ENCODE results near the gene WIPI1. TPM values are rescaled to one million over a fixed set of nuclear protein-coding genes. Genes with fewer than 3 reads are reported as not detected.

Gene WIPI1
- total RNA-seq, 2 donors from 2014 or later: 77.1 to 79.1 TPM

- no peaks in the 10 kb centered on the region for H3K9me3 ChIP-seq
- intact Hi-C loops (cut with DNase I): no loop called here
- H3K27ac ChIP-seq: no peak overlapping the region
- H3K4me3 ChIP-seq: no peak overlapping the region
- peak overlapping the region in 1 of 2 donors; percentile 4 for H3K9ac ChIP-seq (ENCODE audit: low read depth in 2 of 2, low read length in 2 of 2)
- no peaks in the 10 kb centered on the region for H3K27me3 ChIP-seq
- H3K4me1 ChIP-seq: no peaks in the 10 kb centered on the region
- no peak for DNase-seq
- no peak for TF ChIP-seq CTCF (IDR thresholded peaks at IDR 0.05)
- no peaks in the 10 kb centered on the region for H3K36me3 ChIP-seq
These were observed 25.3 kb upstream of the WIPI1 start for GRCh38 chr17:68482576-68483041.

GRCh38 chr17:68480885-68481284 is 23.6 kb upstream of the WIPI1 start:
- DNase-seq: no peak
- H3K4me3 ChIP-seq: no peak overlapping the region
- no peaks in the 10 kb centered on the region for H3K9me3 ChIP-seq
- H3K36me3 ChIP-seq: no peaks in the 10 kb centered on the region
- no peak overlapping the region for H3K9ac ChIP-seq (ENCODE audit: low read depth in 2 of 2, low read length in 2 of 2)
- no peak for TF ChIP-seq CTCF (IDR thresholded peaks at IDR 0.05)
- H3K27me3 ChIP-seq: no peaks in the 10 kb centered on the region
- no peaks in the 10 kb centered on the region for H3K4me1 ChIP-seq
- intact Hi-C loops (cut with DNase I): no loop called here
- H3K27ac ChIP-seq: no peak overlapping the region

- Histone ChIP-seq H3K9ac (ENCODE audit: low read depth in 2 of 2, low read length in 2 of 2) (no peak overlapping the region), H3K27me3 (no peaks in the 10 kb centered on the region), H3K9me3 (no peaks in the 10 kb centered on the region), H3K4me3 (no peak overlapping the region), H3K27ac (no peak overlapping the region), H3K4me1 (no peaks in the 10 kb centered on the region), H3K36me3 (no peaks in the 10 kb centered on the region)
- no peak for DNase-seq
- TF ChIP-seq CTCF (IDR thresholded peaks at IDR 0.05): no peak
- intact Hi-C loops (cut with DNase I): no loop called here
These were observed 13.7 kb upstream of the WIPI1 start for GRCh38 chr17:68470961-68471360.

GRCh38 chr17:68468788-68469187 is 11.5 kb upstream of the WIPI1 start:
- Histone ChIP-seq H3K27ac (no peak overlapping the region), H3K36me3 (no peaks in the 10 kb centered on the region), H3K4me1 (no peaks in the 10 kb centered on the region), H3K9me3 (no peaks in the 10 kb centered on the region), H3K4me3 (no peak overlapping the region), H3K27me3 (no peaks in the 10 kb centered on the region), H3K9ac (ENCODE audit: low read depth in 2 of 2, low read length in 2 of 2) (no peak overlapping the region)
- no peak for TF ChIP-seq CTCF (IDR thresholded peaks at IDR 0.05)
- DNase-seq: no peak
- intact Hi-C loops (cut with DNase I): loop anchor here (10.0 kb wide), 1 partner anchor 286 kb away; no protein-coding TSS in a partner anchor

GRCh38 chr17:68468334-68468733 is 11.0 kb upstream of the WIPI1 start:
- intact Hi-C loops (cut with DNase I): loop anchor here (10.0 kb wide), 1 partner anchor 286 kb away; no protein-coding TSS in a partner anchor

More at GRCh38 chr17:68468334-68468733, 11.0 kb upstream of the WIPI1 start:
- H3K36me3 ChIP-seq: no peaks in the 10 kb centered on the region
- no peak overlapping the region for H3K9ac ChIP-seq (ENCODE audit: low read depth in 2 of 2, low read length in 2 of 2)
- H3K27ac ChIP-seq: no peak overlapping the region
- no peaks in the 10 kb centered on the region for H3K27me3 ChIP-seq
- H3K9me3 ChIP-seq: no peaks in the 10 kb centered on the region
- H3K4me3 ChIP-seq: no peak overlapping the region
- TF ChIP-seq CTCF (IDR thresholded peaks at IDR 0.05): no peak
- no peaks in the 10 kb centered on the region for H3K4me1 ChIP-seq
- no peak for DNase-seq

All from colonic mucosa (tissue), 4 donors.